Lower leg skin (tissue), 4 donors: ENCODE results near the gene SLC1A7. TPM values are rescaled to one million over a fixed set of nuclear protein-coding genes. Genes with fewer than 3 reads are reported as not detected.

Source experiments
- DNase-seq, 2 donors: peaks; one replicate each; pipeline ENCODE4 v3.0.0-alpha.2; 2019; ENCODE audit warnings: low spot score in 2 of 2
- H3K4me3 ChIP-seq: fragments of 200-600 bp; sonication (generic); 2 replicates; pipeline ENCODE4 v1.5.1; 2017; ENCODE audit warnings: mild to moderate bottlenecking, low read depth; ENCODE audit not compliant: poor library complexity, severe bottlenecking
- CTCF ChIP-seq, 3 donors: fragments of 450-650 bp; IDR thresholded peaks; one replicate each; pipeline ENCODE4 v1.5.1; 2016; ENCODE audit warnings: antibody characterized with exemption in 3 of 3, mild to moderate bottlenecking in 3 of 3, moderate library complexity in 2 of 3
- POLR2A ChIP-seq, 2 donors: fragments of 450-650 bp; IDR thresholded peaks; one replicate each; pipeline ENCODE4 v1.6.1; 2016 to 2017; ENCODE audit warnings: antibody characterized with exemption in 2 of 2, mild to moderate bottlenecking in 1 of 2, moderate library complexity in 1 of 2
- WGBS, 2 donors: methylation state at CpG; one replicate each; pipeline ENCODE4 v1.1.5; 2018; 5-methylcytosine and 5-hydroxymethylcytosine counted together
- intact Hi-C: fragments of 100-400 bp; cut with DNase I; formaldehyde crosslinking; loops from one replicate; pipeline ENCODE4 v1.15.0; 2023; ENCODE audit warnings: low total_unique reads
- total RNA-seq, 4 donors: library from RNA; depleted of rRNA; stranded (reverse); fragments of >200 nt; gene quantifications; one replicate each; pipeline ENCODE4 v1.1.0, GENCODE V29; 2016

SLC1A7 gene
- total RNA-seq, 4 donors from 2014 or later, result not detected

DNA sequence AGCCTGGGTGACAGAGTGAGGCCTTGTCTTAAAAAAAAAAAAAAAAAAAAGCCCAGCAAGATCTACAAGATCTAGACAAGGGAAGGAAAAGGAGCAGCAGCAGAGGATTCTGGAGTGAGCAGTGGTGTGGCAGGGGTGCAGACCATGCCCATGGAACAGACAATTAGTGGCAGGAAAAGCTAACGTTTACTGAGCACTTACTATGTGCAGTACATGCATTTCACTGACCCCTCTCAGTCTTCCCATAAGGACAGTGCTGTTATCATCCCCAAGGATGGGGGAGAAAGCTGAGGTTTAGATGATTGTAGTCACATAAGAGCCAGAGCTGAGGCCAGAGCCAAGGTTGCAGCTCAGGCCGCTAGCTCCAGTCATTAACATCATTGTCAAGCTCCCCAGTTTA lies 74.6 kb downstream of the SLC1A7 start:
- WGBS, 2 donors, result 88 to 91% methylated on average over 2 of the region's 2 CpGs
- intact Hi-C loops, result loop anchor here (10.0 kb wide), 1 partner anchor 53 kb away; no protein-coding TSS in a partner anchor
- no peak for DNase-seq
- H3K4me3 ChIP-seq, result no peak overlapping the region
- no peak for TF ChIP-seq CTCF (IDR thresholded peaks at IDR 0.05)
- no peak for TF ChIP-seq POLR2A (IDR thresholded peaks at IDR 0.05)

DNA sequence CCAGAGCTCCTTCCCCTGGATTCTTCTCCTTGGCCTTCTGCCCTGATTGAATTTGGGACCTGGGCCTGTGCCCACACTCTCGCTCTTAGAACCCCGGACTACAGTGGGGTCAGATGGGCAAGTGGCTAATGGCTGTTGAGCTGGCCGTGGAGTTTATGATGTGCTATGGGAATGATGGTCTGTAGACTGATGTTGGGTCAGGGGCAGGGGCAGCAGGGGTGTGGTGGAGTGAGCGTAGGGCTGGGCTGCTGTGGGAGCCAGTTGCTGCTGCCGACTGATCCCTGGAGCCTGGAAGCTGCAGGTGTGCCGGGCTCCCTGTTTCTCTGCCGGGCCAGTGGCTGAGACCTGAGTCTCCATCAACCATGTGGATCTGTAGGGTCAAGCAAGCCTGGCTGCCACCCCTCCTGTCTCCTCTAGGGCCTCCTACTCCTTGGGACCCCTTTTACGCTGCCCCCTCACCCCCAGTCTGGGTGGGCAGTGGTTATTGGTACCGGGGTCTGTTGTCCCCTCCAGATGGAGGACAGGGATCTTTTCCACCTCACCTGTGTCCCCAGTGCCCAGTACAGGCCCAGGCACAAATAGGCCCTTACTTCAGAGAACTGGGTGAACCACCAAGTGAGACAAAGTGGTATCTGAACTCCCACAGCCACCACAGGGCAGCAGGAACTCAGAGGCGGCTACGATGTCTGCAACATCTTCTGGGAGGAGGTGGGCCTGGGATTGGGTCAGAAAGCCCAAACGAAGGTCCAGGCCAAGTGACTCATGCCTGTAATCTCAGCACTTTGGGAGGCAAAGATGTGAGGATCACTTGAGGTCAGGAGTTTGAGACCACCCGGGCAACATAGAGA lies 75.3 kb downstream of the SLC1A7 start:
- no peak for TF ChIP-seq POLR2A (IDR thresholded peaks at IDR 0.05)
- TF ChIP-seq CTCF (IDR thresholded peaks at IDR 0.05), result no peak
- intact Hi-C loops, result loop anchor here (10.0 kb wide), 1 partner anchor 52 kb away; no protein-coding TSS in a partner anchor
- H3K4me3 ChIP-seq, result no peak overlapping the region
- 77 to 88% methylated on average over 13 of the region's 13 CpGs for WGBS, 2 donors
- no peak for DNase-seq

DNA sequence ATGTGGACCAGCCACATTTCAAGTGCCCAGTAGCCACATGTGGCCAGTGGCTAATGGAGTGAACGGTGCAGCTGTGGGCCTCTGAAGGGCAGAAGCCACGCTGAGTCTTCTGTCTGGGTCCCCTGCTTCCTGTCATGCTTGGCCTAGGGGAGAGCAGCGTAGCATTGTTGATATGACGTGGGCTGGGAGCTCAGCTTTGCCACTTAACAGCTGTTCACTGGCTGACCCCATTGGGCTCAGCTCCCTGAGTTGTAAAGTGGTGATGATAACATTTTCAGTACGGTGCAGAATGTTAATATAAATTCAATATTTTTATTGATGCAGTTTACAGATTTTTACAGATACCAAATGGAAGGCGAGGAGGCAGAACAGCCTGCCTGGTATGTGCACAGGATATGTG lies 76.0 kb downstream of the SLC1A7 start:
- intact Hi-C loops, result loop anchor here (10.0 kb wide), 1 partner anchor 52 kb away; no protein-coding TSS in a partner anchor
- DNase-seq, result no peak
- 73 to 78% methylated on average over 6 of the region's 6 CpGs for WGBS, 2 donors
- no peak for TF ChIP-seq POLR2A (IDR thresholded peaks at IDR 0.05)
- no peak for TF ChIP-seq CTCF (IDR thresholded peaks at IDR 0.05)
- H3K4me3 ChIP-seq, result no peak overlapping the region

GRCh38 chr1:53065391-53065790 lies 77.0 kb downstream of the SLC1A7 start:
- 91 to 95% methylated on average over 7 of the region's 7 CpGs for WGBS, 2 donors
- no peak for TF ChIP-seq POLR2A (IDR thresholded peaks at IDR 0.05)
- no peak for TF ChIP-seq CTCF (IDR thresholded peaks at IDR 0.05)
- intact Hi-C loops, result loop anchor here (10.0 kb wide), 1 partner anchor 51 kb away; no protein-coding TSS in a partner anchor
- H3K4me3 ChIP-seq, result no peak overlapping the region
- DNase-seq, result peak in 1 of 2 donors; percentile 68

DNA sequence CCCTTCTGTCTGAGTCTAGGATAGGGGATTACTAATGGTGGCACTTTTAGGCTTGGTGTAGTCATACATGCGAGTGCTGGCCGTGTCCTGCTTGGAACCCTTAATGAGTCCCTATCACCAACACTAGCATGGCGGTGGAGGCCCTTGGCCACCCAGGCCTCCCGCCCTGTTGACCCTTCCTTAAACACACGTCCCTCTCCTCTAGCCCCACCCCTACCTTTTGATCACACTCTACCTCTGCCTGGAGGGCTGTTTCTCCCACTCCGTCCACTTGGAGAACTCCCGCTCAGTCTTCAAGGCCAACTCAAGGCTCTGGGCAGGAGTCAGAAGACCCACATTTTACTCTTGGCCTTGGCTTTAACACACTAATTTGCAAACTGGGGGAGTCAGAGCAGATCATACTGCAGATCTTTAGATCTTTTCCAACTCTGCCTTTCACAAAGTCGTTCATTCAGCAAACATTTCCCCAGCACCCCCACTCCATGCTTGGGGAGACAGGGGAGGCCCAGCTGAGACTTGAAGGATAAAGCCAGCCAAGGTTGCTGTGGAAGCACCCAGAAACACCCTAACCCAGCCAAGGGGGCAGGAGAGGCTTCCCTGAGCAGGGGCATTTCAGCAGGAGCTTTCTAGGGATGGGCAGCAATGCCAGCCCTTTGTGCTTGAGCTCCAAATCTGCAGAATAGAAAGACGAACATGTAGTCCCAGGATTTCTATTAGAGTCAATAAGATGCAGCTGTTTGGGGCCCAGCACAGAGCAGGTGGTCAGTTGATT lies 78.5 kb downstream of the SLC1A7 start:
- 91 to 92% methylated on average over 9 of the region's 9 CpGs for WGBS, 2 donors
- TF ChIP-seq POLR2A (IDR thresholded peaks at IDR 0.05) (no peak), CTCF (IDR thresholded peaks at IDR 0.05) (no peak)
- intact Hi-C loops, result loop anchor here (10.0 kb wide), 1 partner anchor 49 kb away; no protein-coding TSS in a partner anchor
- no peak overlapping the region for H3K4me3 ChIP-seq
- DNase-seq, result peak in 1 of 2 donors; percentile 12
